GM10847 (cell line): Measurements from ENCODE around the gene SGK1.

Experiments
- POLR2A ChIP-seq: IDR thresholded peaks from 2 replicates; pipeline ENCODE4 v1.6.1; 2011; ENCODE audit not compliant: insufficient read length; ENCODE audit errors: extremely low read depth

Gene SGK1

GRCh38 chr6:134341999-134342567 is 24.2 kb upstream of the SGK1 start:
- no peak for TF ChIP-seq POLR2A

GRCh38 chr6:134340179-134340975 is 22.5 kb upstream of the SGK1 start:
- no peak for TF ChIP-seq POLR2A

GRCh38 chr6:134339216-134339615 is 21.3 kb upstream of the SGK1 start:
- TF ChIP-seq POLR2A: no peak

GRCh38 chr6:134331256-134331655 is 13.3 kb upstream of the SGK1 start:
- no peak for TF ChIP-seq POLR2A

- no peak for TF ChIP-seq POLR2A
These were observed 12.6 kb upstream of the SGK1 start for GRCh38 chr6:134330555-134330954.

- no peak for TF ChIP-seq POLR2A
These were observed 10.9 kb upstream of the SGK1 start for GRCh38 chr6:134328792-134329191.

GRCh38 chr6:134328138-134328537 is 10.2 kb upstream of the SGK1 start:
- no peak for TF ChIP-seq POLR2A

- TF ChIP-seq POLR2A: no peak
These were observed 6.9 kb upstream of the SGK1 start for GRCh38 chr6:134324766-134325165.

GRCh38 chr6:134324141-134324540 is 6.2 kb upstream of the SGK1 start:
- TF ChIP-seq POLR2A: no peak

- TF ChIP-seq POLR2A: no peak
These were observed 5.8 kb upstream of the SGK1 start for GRCh38 chr6:134323698-134324097.

- no peak for TF ChIP-seq POLR2A
These were observed 5.4 kb upstream of the SGK1 start for GRCh38 chr6:134323294-134323693.

- no peak for TF ChIP-seq POLR2A
These were observed 4.3 kb upstream of the SGK1 start for GRCh38 chr6:134322216-134322615.

- no peak for TF ChIP-seq POLR2A
These were observed 3.3 kb upstream of the SGK1 start for GRCh38 chr6:134321246-134321645.

- TF ChIP-seq POLR2A: no peak
These were observed 1.0 kb upstream of the SGK1 start for GRCh38 chr6:134318974-134319281.

- no peak for TF ChIP-seq POLR2A
These were observed 493 bp upstream of the SGK1 start for GRCh38 chr6:134318236-134318973.

- no peak for TF ChIP-seq POLR2A
These were observed 1.0 kb downstream of the SGK1 start for GRCh38 chr6:134316733-134317431.

- TF ChIP-seq POLR2A: no peak
These were observed 1.9 kb downstream of the SGK1 start for GRCh38 chr6:134315974-134316441.
